GM12878 (cell line): Measurements from ENCODE around the gene SNRNP200. TPM values are rescaled to one million over a fixed set of nuclear protein-coding genes. Genes with fewer than 3 reads are reported as not detected.
A peak's percentile ranks its signal among the peaks of the same experiment; 100 is the strongest.

ENCODE experiments used
- EED ChIP-seq: sonication (generic); IDR thresholded peaks from 2 replicates; pipeline ENCODE4 v1.6.1; 2016; ENCODE audit warnings: antibody characterized with exemption, low read depth
- EGR1 ChIP-seq, 2 experiments: IDR thresholded peaks; 1 replicate in 1 of 2; 2 replicates in 1 of 2; pipeline ENCODE4 v1.6.1; 2011 to 2012; ENCODE audit warnings: low read depth in 2 of 2, low read length in 2 of 2, borderline replicate concordance in 1 of 2, mild to moderate bottlenecking in 1 of 2, moderate library complexity in 1 of 2
- FOS ChIP-seq: IDR thresholded peaks from 3 replicates; pipeline ENCODE4 v1.6.1; 2011; ENCODE audit warnings: borderline replicate concordance; ENCODE audit not compliant: insufficient read length; ENCODE audit errors: extremely low read depth
- HDAC2 ChIP-seq: fragments of 200-600 bp; sonication (generic); IDR thresholded peaks from 2 replicates; pipeline ENCODE4 v1.6.1; 2017
- KAT2A ChIP-seq: conservative IDR thresholded peaks from 2 replicates; pipeline ENCODE4 v1.6.1; 2011; ENCODE audit warnings: low read depth, low read length; ENCODE audit not compliant: control insufficient read depth
- LARP7 ChIP-seq: fragments of 450-650 bp; IDR thresholded peaks from 2 replicates; pipeline ENCODE4 v1.6.1; 2017; ENCODE audit warnings: mild to moderate bottlenecking
- PML ChIP-seq: IDR thresholded peaks from 2 replicates; pipeline ENCODE4 v1.6.1; 2012; ENCODE audit warnings: low read length, inconsistent platforms
- RELA ChIP-seq: fragments of 450-650 bp; IDR thresholded peaks from 2 replicates; pipeline ENCODE4 v1.8.0; 2014; ENCODE audit warnings: borderline replicate concordance; ENCODE audit not compliant: partially characterized antibody
- RUNX3 ChIP-seq: IDR thresholded peaks from 2 replicates; pipeline ENCODE4 v1.6.1; 2012; ENCODE audit warnings: low read length, inconsistent platforms
- SIX5 ChIP-seq: IDR thresholded peaks from 2 replicates; pipeline ENCODE4 v1.6.1; 2011; ENCODE audit warnings: mild to moderate bottlenecking, low read depth, low read length, moderate library complexity; ENCODE audit not compliant: severe bottlenecking
- SREBF1 ChIP-seq: IDR thresholded peaks from 2 replicates; pipeline ENCODE4 v1.6.1; 2012; ENCODE audit warnings: mild to moderate bottlenecking, low read length
- STAT3 ChIP-seq: IDR thresholded peaks from 2 replicates; pipeline ENCODE4 v1.6.1; 2011; ENCODE audit warnings: low read depth, low read length, improper control_type of control experiment
- TCF7 ChIP-seq: IDR thresholded peaks from 2 replicates; pipeline ENCODE4 v1.6.1; 2014; ENCODE audit warnings: antibody characterized with exemption, borderline replicate concordance
- YY1 ChIP-seq: IDR thresholded peaks from 2 replicates; pipeline ENCODE4 v1.6.1; 2011; ENCODE audit warnings: low read depth, mild to moderate bottlenecking, low read length
- ZNF207 ChIP-seq: fragments of 450-650 bp; IDR thresholded peaks from 2 replicates; pipeline ENCODE4 v1.6.1; 2014; ENCODE audit warnings: antibody characterized with exemption, mild to moderate bottlenecking, borderline replicate concordance
- ZZZ3 ChIP-seq: IDR thresholded peaks from 2 replicates; pipeline ENCODE4 v1.6.1; 2011; ENCODE audit warnings: low read depth; ENCODE audit not compliant: control insufficient read depth, insufficient read length
- polyA plus RNA-seq, 11 experiments: library from polyadenylated mRNA; depleted of rRNA in 4 of 11; unstranded in 6 of 11; stranded (reverse) in 5 of 11; fragments of >200 nt; fragmentation: Nextera tagmentation in 4 of 11; fragmentation: Illumina TruSeq in 1 of 11; extraction: Ambion mirVana in 4 of 11; extraction: Trizol in 1 of 11; gene quantifications; 1 replicate in 1 of 11; 2 replicates in 10 of 11; pipeline versions ENCODE4 v1.2.1 to v1.2.3, GENCODE V29; 2011 to 2016; ENCODE audit warnings: inconsistent platforms in 2 of 11, missing spikeins in 2 of 11, low read depth in 1 of 11
- total RNA-seq, 4 experiments: library from RNA; depleted of rRNA in 3 of 4; stranded (reverse); fragments of >200 nt in 3 of 4; fragmentation: Illumina TruSeq in 1 of 4; extraction: Trizol in 1 of 4; gene quantifications; 2 replicates each; pipeline versions ENCODE4 v1.2.1 to v1.2.3, GENCODE V29; 2013 to 2021
- TF ChIP-seq, protein P1 (sequence below): IDR thresholded peaks from 2 replicates; pipeline ENCODE4 v1.6.1; 2011; ENCODE audit warnings: low read depth, mild to moderate bottlenecking, low read length, moderate library complexity, borderline replicate concordance; ENCODE audit errors: extremely low read depth
- TF ChIP-seq, protein P2 (sequence below): fragments of 450-650 bp; IDR thresholded peaks from 2 replicates; pipeline ENCODE4 v1.6.1; 2017; ENCODE audit warnings: mild to moderate bottlenecking, moderate library complexity
- TF ChIP-seq, protein P3 (sequence below): fragments of 450-650 bp; IDR thresholded peaks from 2 replicates; pipeline ENCODE4 v1.6.1; 2016; ENCODE audit warnings: mild to moderate bottlenecking
- TF ChIP-seq, protein P4 (sequence below): IDR thresholded peaks from 2 replicates; pipeline ENCODE4 v1.6.1; 2012; ENCODE audit warnings: low read depth, low read length, improper control_type of control experiment
- TF ChIP-seq, protein P5 (sequence below): fragments of 450-650 bp; IDR thresholded peaks from 2 replicates; pipeline ENCODE4 v1.6.1; 2017; ENCODE audit warnings: mild to moderate bottlenecking
- TF ChIP-seq, protein P6 (sequence below): fragments of 150-350 bp; IDR thresholded peaks from 2 replicates; pipeline ENCODE4 v1.6.1; 2014; ENCODE audit warnings: mild to moderate bottlenecking, low read depth, low read length

SNRNP200 gene
- total and polyA plus RNA-seq, 10 of the 15 experiments (the other 5 are each of a cell fraction or from before 2014, with no cell fraction given): 59.2 to 176 (median 106) TPM

DNA sequence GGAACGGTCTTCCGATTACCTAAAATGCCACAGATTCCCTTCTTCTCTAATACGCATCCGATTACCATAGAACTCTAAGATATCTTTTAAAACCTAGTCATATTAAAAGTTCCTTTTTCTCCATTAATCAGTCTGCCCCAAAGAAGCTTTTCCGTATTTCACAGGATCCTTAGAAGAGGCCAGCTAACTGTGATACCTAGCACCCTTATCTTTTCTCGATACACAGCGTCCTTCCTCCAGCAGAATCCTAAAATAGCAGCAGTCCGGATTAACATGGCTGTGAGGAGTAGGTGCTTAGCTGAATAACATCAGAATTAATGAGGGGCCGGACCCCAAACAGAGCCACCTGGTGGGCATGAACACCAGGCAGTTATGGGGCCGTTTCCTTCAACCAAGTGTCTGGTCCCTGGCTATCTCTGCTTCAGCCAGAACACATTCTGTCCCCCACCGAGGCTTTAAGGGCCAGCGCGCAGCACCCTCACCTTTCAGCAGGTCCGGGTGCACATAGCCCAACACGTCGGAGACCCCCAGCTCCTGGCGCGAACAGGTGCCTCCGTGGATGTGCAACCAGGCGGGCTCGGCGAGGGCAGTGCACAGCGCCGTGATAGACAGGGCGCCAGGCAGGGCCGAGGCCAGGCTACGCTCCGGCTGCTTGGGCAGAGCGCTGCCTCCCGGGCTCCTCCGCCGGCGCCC is 40.5 kb downstream of the SNRNP200 start (continued):
- TF ChIP-seq SREBF1: no peak
- no peak for TF ChIP-seq RUNX3
- TF ChIP-seq, protein P1, sequence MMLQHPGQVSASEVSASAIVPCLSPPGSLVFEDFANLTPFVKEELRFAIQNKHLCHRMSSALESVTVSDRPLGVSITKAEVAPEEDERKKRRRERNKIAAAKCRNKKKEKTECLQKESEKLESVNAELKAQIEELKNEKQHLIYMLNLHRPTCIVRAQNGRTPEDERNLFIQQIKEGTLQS: no peak
- TF ChIP-seq SIX5: no peak
- peak; percentile 83 for TF ChIP-seq LARP7
- no peak for TF ChIP-seq ZZZ3
- TF ChIP-seq ZNF207: no peak
- TF ChIP-seq, protein P2, sequence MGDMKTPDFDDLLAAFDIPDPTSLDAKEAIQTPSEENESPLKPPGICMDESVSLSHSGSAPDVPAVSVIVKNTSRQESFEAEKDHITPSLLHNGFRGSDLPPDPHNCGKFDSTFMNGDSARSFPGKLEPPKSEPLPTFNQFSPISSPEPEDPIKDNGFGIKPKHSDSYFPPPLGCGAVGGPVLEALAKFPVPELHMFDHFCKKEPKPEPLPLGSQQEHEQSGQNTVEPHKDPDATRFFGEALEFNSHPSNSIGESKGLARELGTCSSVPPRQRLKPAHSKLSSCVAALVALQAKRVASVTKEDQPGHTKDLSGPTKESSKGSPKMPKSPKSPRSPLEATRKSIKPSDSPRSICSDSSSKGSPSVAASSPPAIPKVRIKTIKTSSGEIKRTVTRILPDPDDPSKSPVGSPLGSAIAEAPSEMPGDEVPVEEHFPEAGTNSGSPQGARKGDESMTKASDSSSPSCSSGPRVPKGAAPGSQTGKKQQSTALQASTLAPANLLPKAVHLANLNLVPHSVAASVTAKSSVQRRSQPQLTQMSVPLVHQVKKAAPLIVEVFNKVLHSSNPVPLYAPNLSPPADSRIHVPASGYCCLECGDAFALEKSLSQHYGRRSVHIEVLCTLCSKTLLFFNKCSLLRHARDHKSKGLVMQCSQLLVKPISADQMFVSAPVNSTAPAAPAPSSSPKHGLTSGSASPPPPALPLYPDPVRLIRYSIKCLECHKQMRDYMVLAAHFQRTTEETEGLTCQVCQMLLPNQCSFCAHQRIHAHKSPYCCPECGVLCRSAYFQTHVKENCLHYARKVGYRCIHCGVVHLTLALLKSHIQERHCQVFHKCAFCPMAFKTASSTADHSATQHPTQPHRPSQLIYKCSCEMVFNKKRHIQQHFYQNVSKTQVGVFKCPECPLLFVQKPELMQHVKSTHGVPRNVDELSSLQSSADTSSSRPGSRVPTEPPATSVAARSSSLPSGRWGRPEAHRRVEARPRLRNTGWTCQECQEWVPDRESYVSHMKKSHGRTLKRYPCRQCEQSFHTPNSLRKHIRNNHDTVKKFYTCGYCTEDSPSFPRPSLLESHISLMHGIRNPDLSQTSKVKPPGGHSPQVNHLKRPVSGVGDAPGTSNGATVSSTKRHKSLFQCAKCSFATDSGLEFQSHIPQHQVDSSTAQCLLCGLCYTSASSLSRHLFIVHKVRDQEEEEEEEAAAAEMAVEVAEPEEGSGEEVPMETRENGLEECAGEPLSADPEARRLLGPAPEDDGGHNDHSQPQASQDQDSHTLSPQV: no peak
- TF ChIP-seq, protein P3, sequence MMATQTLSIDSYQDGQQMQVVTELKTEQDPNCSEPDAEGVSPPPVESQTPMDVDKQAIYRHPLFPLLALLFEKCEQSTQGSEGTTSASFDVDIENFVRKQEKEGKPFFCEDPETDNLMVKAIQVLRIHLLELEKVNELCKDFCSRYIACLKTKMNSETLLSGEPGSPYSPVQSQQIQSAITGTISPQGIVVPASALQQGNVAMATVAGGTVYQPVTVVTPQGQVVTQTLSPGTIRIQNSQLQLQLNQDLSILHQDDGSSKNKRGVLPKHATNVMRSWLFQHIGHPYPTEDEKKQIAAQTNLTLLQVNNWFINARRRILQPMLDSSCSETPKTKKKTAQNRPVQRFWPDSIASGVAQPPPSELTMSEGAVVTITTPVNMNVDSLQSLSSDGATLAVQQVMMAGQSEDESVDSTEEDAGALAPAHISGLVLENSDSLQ: peak; percentile 58; the same call in 1 of the 2 replicates
- TF ChIP-seq PML: no peak
- no peak for TF ChIP-seq HDAC2
- no peak for TF ChIP-seq TCF7
- no peak for TF ChIP-seq EED
- peak; percentile 76 for TF ChIP-seq YY1
- TF ChIP-seq KAT2A: no peak
- TF ChIP-seq FOS: no peak
- TF ChIP-seq EGR1 (IDR thresholded peaks at IDR 0.05; ENCODE audit: borderline replicate concordance in 1 of 2, low read depth in 2 of 2, low read length in 2 of 2): no peak
- TF ChIP-seq RELA: no peak
- TF ChIP-seq, protein P4, sequence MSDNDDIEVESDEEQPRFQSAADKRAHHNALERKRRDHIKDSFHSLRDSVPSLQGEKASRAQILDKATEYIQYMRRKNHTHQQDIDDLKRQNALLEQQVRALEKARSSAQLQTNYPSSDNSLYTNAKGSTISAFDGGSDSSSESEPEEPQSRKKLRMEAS: no peak
- TF ChIP-seq, protein P5, sequence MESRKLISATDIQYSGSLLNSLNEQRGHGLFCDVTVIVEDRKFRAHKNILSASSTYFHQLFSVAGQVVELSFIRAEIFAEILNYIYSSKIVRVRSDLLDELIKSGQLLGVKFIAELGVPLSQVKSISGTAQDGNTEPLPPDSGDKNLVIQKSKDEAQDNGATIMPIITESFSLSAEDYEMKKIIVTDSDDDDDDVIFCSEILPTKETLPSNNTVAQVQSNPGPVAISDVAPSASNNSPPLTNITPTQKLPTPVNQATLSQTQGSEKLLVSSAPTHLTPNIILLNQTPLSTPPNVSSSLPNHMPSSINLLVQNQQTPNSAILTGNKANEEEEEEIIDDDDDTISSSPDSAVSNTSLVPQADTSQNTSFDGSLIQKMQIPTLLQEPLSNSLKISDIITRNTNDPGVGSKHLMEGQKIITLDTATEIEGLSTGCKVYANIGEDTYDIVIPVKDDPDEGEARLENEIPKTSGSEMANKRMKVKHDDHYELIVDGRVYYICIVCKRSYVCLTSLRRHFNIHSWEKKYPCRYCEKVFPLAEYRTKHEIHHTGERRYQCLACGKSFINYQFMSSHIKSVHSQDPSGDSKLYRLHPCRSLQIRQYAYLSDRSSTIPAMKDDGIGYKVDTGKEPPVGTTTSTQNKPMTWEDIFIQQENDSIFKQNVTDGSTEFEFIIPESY: no peak
- TF ChIP-seq, protein P6, sequence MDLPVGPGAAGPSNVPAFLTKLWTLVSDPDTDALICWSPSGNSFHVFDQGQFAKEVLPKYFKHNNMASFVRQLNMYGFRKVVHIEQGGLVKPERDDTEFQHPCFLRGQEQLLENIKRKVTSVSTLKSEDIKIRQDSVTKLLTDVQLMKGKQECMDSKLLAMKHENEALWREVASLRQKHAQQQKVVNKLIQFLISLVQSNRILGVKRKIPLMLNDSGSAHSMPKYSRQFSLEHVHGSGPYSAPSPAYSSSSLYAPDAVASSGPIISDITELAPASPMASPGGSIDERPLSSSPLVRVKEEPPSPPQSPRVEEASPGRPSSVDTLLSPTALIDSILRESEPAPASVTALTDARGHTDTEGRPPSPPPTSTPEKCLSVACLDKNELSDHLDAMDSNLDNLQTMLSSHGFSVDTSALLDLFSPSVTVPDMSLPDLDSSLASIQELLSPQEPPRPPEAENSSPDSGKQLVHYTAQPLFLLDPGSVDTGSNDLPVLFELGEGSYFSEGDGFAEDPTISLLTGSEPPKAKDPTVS: no peak
- no peak for TF ChIP-seq STAT3
